GM12878 (cell line): ENCODE measurements around the gene AJUBA. TPM values are rescaled to one million over a fixed set of nuclear protein-coding genes. Genes with fewer than 3 reads are reported as not detected.
A peak's percentile ranks its signal among the peaks of the same experiment; 100 is the strongest.

Experiments
- ATF7 ChIP-seq: fragments of 450-650 bp; IDR thresholded peaks from 2 replicates; pipeline ENCODE4 v1.6.1; 2016; ENCODE audit warnings: low read depth, mild to moderate bottlenecking
- BACH1 ChIP-seq: fragments of 450-650 bp; IDR thresholded peaks from 2 replicates; pipeline ENCODE4 v1.6.1; 2017; ENCODE audit warnings: mild to moderate bottlenecking, borderline replicate concordance
- CREB1 ChIP-seq: IDR thresholded peaks from 2 replicates; pipeline ENCODE4 v1.6.1; 2012; ENCODE audit warnings: low read depth, mild to moderate bottlenecking, inconsistent platforms
- DPF2 ChIP-seq: fragments of 450-650 bp; IDR thresholded peaks from 2 replicates; pipeline ENCODE4 v1.6.1; 2017; ENCODE audit warnings: mild to moderate bottlenecking
- ESRRA ChIP-seq: IDR thresholded peaks from 2 replicates; pipeline ENCODE4 v1.6.1; 2012; ENCODE audit warnings: mild to moderate bottlenecking, low read length, improper control_type of control experiment
- GABPA ChIP-seq: IDR thresholded peaks from 2 replicates; pipeline ENCODE4 v1.6.1; 2014; ENCODE audit warnings: antibody characterized with exemption, low read depth, mild to moderate bottlenecking, inconsistent platforms
- HDAC6 ChIP-seq: fragments of 200-600 bp; sonication (generic); IDR thresholded peaks from one replicate; pipeline ENCODE4 v1.8.0; 2017; ENCODE audit warnings: antibody characterized with exemption; ENCODE audit not compliant: unreplicated experiment
- KDM1A ChIP-seq: fragments of 200-600 bp; sonication (generic); IDR thresholded peaks from 2 replicates; pipeline ENCODE4 v1.6.1; 2016; ENCODE audit warnings: borderline replicate concordance
- LARP7 ChIP-seq: fragments of 450-650 bp; IDR thresholded peaks from 2 replicates; pipeline ENCODE4 v1.6.1; 2017; ENCODE audit warnings: mild to moderate bottlenecking
- MTA2 ChIP-seq: fragments of 450-650 bp; IDR thresholded peaks from 2 replicates; pipeline ENCODE4 v1.6.1; 2016; ENCODE audit warnings: low read depth, mild to moderate bottlenecking, moderate library complexity
- NR2C1 ChIP-seq: fragments of 450-650 bp; IDR thresholded peaks from 2 replicates; pipeline ENCODE4 v1.6.1; 2017; ENCODE audit warnings: antibody characterized with exemption, mild to moderate bottlenecking, moderate library complexity
- NR2C2 ChIP-seq: IDR thresholded peaks from 2 replicates; pipeline ENCODE4 v1.6.1; 2011; ENCODE audit warnings: borderline replicate concordance, low read depth; ENCODE audit not compliant: control insufficient read depth, insufficient read length
- POU2F2 ChIP-seq: IDR thresholded peaks from 3 replicates; pipeline ENCODE4 v1.6.1; 2011; ENCODE audit warnings: low read depth, mild to moderate bottlenecking, low read length, borderline replicate concordance
- RBBP5 ChIP-seq: fragments of 200-600 bp; sonication (generic); conservative IDR thresholded peaks from 2 replicates; pipeline ENCODE4 v1.6.1; 2016
- RELB ChIP-seq: fragments of 450-650 bp; IDR thresholded peaks from 2 replicates; pipeline ENCODE4 v1.6.1; 2017; ENCODE audit warnings: low read depth, mild to moderate bottlenecking, moderate library complexity
- SIX5 ChIP-seq: IDR thresholded peaks from 2 replicates; pipeline ENCODE4 v1.6.1; 2011; ENCODE audit warnings: mild to moderate bottlenecking, low read depth, low read length, moderate library complexity; ENCODE audit not compliant: severe bottlenecking
- SRF ChIP-seq, 2 experiments: IDR thresholded peaks; 2 replicates each; pipeline ENCODE4 v1.6.1; 2011; ENCODE audit warnings: low read depth in 2 of 2, low read length in 2 of 2, mild to moderate bottlenecking in 1 of 2, moderate library complexity in 1 of 2
- STAT1 ChIP-seq: fragments of 450-650 bp; conservative IDR thresholded peaks from 2 replicates; pipeline ENCODE4 v1.6.1; 2014; ENCODE audit warnings: antibody characterized with exemption, mild to moderate bottlenecking
- TBL1XR1 ChIP-seq: IDR thresholded peaks from 2 replicates; pipeline ENCODE4 v1.6.1; 2012; ENCODE audit warnings: low read depth, low read length, improper control_type of control experiment
- ZBTB33 ChIP-seq: fragments of 450-650 bp; IDR thresholded peaks from 2 replicates; pipeline ENCODE4 v1.6.1; 2017; ENCODE audit warnings: mild to moderate bottlenecking
- ZNF622 ChIP-seq: fragments of 450-650 bp; IDR thresholded peaks from 2 replicates; pipeline ENCODE4 v1.6.1; 2017; ENCODE audit warnings: mild to moderate bottlenecking, inconsistent platforms
- polyA plus RNA-seq, 11 experiments: library from polyadenylated mRNA; depleted of rRNA in 4 of 11; unstranded in 6 of 11; stranded (reverse) in 5 of 11; fragments of >200 nt; fragmentation: Nextera tagmentation in 4 of 11; fragmentation: Illumina TruSeq in 1 of 11; extraction: Ambion mirVana in 4 of 11; extraction: Trizol in 1 of 11; gene quantifications; 1 replicate in 1 of 11; 2 replicates in 10 of 11; pipeline versions ENCODE4 v1.2.1 to v1.2.3, GENCODE V29; 2011 to 2016; ENCODE audit warnings: inconsistent platforms in 2 of 11, missing spikeins in 2 of 11, low read depth in 1 of 11
- total RNA-seq, 4 experiments: library from RNA; depleted of rRNA in 3 of 4; stranded (reverse); fragments of >200 nt in 3 of 4; fragmentation: Illumina TruSeq in 1 of 4; extraction: Trizol in 1 of 4; gene quantifications; 2 replicates each; pipeline versions ENCODE4 v1.2.1 to v1.2.3, GENCODE V29; 2013 to 2021
- TF ChIP-seq, protein P1 (sequence below): fragments of 450-650 bp; formaldehyde crosslinking; IDR thresholded peaks from 2 replicates; pipeline ENCODE4 v1.5.0; 2022; ENCODE audit warnings: mild to moderate bottlenecking, missing genetic modification characterization

Gene AJUBA
- total and polyA plus RNA-seq, 10 of the 15 experiments (the other 5 are each of a cell fraction or from before 2014, with no cell fraction given), result 0.03 to 18.1 (median 0.36) TPM; not detected in 1

DNA sequence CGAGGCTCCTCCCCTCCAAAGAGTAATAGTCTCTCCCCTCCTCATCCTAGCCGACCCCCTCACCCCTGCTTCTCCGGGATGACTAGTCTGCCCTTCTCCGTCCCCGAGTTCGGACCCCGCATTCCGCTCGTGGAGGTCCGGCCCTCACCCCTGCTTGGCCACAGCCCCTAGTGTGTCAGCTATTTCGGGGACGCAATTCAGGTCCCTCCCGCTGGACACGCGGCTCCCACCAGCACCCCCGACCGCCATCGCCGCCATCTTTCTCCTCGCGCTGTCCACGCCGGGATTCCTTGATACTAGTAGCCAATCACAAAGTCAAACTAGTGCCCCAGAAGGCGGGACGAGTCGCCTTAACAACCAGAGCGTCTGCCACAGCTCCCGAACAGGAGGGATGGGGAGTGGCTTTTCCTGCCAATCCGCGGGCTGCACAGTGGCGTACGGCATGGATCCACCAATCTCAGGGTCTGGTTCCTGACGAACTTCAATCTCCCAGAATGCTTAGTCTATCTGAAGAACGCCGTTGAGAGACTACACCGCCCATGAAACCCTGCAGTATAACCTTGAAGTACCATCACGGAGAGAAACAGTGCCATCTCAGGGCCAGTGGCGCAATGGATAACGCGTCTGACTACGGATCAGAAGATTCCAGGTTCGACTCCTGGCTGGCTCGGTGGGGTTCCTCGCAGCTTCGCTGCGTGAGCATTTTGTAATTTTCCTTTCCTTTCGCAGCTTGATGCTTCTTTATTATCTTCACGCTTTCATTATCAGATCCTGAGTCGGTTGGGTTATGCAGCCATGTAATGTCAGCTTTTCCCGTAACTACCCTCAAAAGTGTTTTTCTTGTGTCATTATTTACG lies 53.0 kb downstream of the AJUBA start, which contains the start of gene PRMT5 (continued):
- no peak for TF ChIP-seq ESRRA
- TF ChIP-seq, protein P1, sequence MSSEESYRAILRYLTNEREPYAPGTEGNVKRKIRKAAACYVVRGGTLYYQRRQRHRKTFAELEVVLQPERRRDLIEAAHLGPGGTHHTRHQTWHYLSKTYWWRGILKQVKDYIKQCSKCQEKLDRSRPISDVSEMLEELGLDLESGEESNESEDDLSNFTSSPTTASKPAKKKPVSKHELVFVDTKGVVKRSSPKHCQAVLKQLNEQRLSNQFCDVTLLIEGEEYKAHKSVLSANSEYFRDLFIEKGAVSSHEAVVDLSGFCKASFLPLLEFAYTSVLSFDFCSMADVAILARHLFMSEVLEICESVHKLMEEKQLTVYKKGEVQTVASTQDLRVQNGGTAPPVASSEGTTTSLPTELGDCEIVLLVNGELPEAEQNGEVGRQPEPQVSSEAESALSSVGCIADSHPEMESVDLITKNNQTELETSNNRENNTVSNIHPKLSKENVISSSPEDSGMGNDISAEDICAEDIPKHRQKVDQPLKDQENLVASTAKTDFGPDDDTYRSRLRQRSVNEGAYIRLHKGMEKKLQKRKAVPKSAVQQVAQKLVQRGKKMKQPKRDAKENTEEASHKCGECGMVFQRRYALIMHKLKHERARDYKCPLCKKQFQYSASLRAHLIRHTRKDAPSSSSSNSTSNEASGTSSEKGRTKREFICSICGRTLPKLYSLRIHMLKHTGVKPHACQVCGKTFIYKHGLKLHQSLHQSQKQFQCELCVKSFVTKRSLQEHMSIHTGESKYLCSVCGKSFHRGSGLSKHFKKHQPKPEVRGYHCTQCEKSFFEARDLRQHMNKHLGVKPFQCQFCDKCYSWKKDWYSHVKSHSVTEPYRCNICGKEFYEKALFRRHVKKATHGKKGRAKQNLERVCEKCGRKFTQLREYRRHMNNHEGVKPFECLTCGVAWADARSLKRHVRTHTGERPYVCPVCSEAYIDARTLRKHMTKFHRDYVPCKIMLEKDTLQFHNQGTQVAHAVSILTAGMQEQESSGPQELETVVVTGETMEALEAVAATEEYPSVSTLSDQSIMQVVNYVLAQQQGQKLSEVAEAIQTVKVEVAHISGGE (CRISPR knock-in tag), result no peak
- no peak for TF ChIP-seq DPF2
- TF ChIP-seq MTA2, result no peak
- TF ChIP-seq POU2F2, result peak; percentile 49
- 0 out of 2 replicates have a peak, but pooled peaks have one; percentile 42 for TF ChIP-seq LARP7
- TF ChIP-seq RELB, result peak; percentile 67
- TF ChIP-seq ZBTB33, result no peak
- no peak for TF ChIP-seq SIX5
- TF ChIP-seq RBBP5, result no peak
- peak; percentile 33; the same call in 1 of the 2 replicates for TF ChIP-seq NR2C1
- TF ChIP-seq KDM1A, result no peak
- no peak; the same call in none of the 2 replicates for TF ChIP-seq STAT1
- TF ChIP-seq CREB1, result peak; percentile 70
- no peak for TF ChIP-seq SRF (IDR thresholded peaks at IDR 0.05; ENCODE audit: low read depth in 2 of 2, low read length in 2 of 2)
- TF ChIP-seq NR2C2, result no peak
- TF ChIP-seq BACH1, result peak; percentile 55; the same call in 1 of the 2 replicates
- no peak for TF ChIP-seq HDAC6
- TF ChIP-seq ZNF622, result no peak
- peak; percentile 74 for TF ChIP-seq ATF7
- TF ChIP-seq GABPA, result peak; percentile 42; the same call in 1 of the 2 replicates
- peak; percentile 88 for TF ChIP-seq TBL1XR1
